HepG2 (cell line): ENCODE measurements around the gene SLC22A15. TPM values are rescaled to one million over a fixed set of nuclear protein-coding genes. Genes with fewer than 3 reads are reported as not detected.

ENCODE experiments used
- ATAC-seq: fragments of 200-7000 bp; cut with Tn5 transposase; 3 replicates; pipeline ENCODE4 v1.9.1; 2020; ENCODE audit warnings: mild to moderate bottlenecking, moderate library complexity
- BruUV-seq: library from RNA; stranded (reverse); fragments of 400-500 nt; replicated peaks from 2 replicates; lab custom pipeline; 2021; lab: Mats Ljungman, UMichigan
- CTCF ChIA-PET: fragments of 300-600 bp; formaldehyde crosslinking; extraction: SDS; loops from one replicate; lab custom pipeline; 2021; ENCODE audit warnings: low total read pairs, inconsistent platforms, low intra/inter-chr PET ratio; lab: Yijun Ruan, JAX
- POLR2A ChIA-PET: fragments of 350-600 bp; sonication (Branson Sonifier 250); formaldehyde crosslinking; loops from one replicate; lab custom pipeline; 2020; ENCODE audit warnings: antibody characterized with exemption, inconsistent platforms; lab: Yijun Ruan, JAX
- DNase-seq: peaks from one replicate; pipeline ENCODE4 v3.0.0-alpha.2; 2015; ENCODE audit warnings: low spot score
- FAIRE-seq: peaks from 3 replicates; lab custom pipeline; 2011; peaks lifted over from hg19 to GRCh38; lab: Jason Lieb, UNC
- H2AFZ ChIP-seq: one replicate; pipeline ENCODE4 v1.6.1; 2011; ENCODE audit warnings: low read length, inconsistent platforms
- H3K27ac ChIP-seq: fragments of 300-600 bp; 3 replicates; pipeline ENCODE4 v1.8.0; 2011; ENCODE audit warnings: mixed run types, mild to moderate bottlenecking, mixed read lengths, low read length, inconsistent platforms; ENCODE audit not compliant: insufficient read depth; ENCODE audit errors: extremely low read length
- H3K27me3 ChIP-seq, 2 experiments: fragments of 200-600 bp in 1 of 2; 2 replicates in 1 of 2; 3 replicates in 1 of 2; pipeline versions ENCODE4 v1.6.0 to v1.8.0; 2011; ENCODE audit warnings: low read length in 2 of 2, mild to moderate bottlenecking in 2 of 2, moderate library complexity in 2 of 2, inconsistent platforms in 1 of 2; ENCODE audit not compliant: insufficient read depth in 2 of 2, control insufficient read depth in 1 of 2
- H3K36me3 ChIP-seq, 2 experiments: fragments of 200-600 bp in 1 of 2; replicated peaks in 1 of 2; 2 replicates in 1 of 2; 3 replicates in 1 of 2; pipeline versions ENCODE4 v1.5.1 to v1.8.0; 2011; ENCODE audit warnings: low read length in 2 of 2, inconsistent platforms in 1 of 2; ENCODE audit not compliant: insufficient read depth in 2 of 2, control insufficient read depth in 1 of 2
- H3K4me1 ChIP-seq: 2 replicates; pipeline ENCODE4 v1.5.1; 2012; ENCODE audit warnings: low read length, inconsistent platforms; ENCODE audit not compliant: insufficient read depth
- H3K4me2 ChIP-seq: 2 replicates; pipeline ENCODE4 v1.6.0; 2011; ENCODE audit warnings: low read depth, low read length, inconsistent platforms
- H3K4me3 ChIP-seq, 3 experiments: fragments of 200-600 bp in 1 of 3; sonication (generic), shearing (Covaris generic) in 1 of 3; replicated peaks in 1 of 3; 2 replicates each; pipeline ENCODE4 v1.5.1; 2011 to 2016; ENCODE audit warnings: low read length in 3 of 3, inconsistent platforms in 2 of 3, low read depth in 2 of 3, mild to moderate bottlenecking in 2 of 3, control low read depth in 1 of 3, mixed read lengths in 1 of 3; ENCODE audit not compliant: insufficient read depth in 1 of 3
- H3K79me2 ChIP-seq: one replicate; pipeline ENCODE4 v1.6.1; 2011; ENCODE audit warnings: low read length, inconsistent platforms; ENCODE audit not compliant: insufficient read depth
- H3K9ac ChIP-seq: 2 replicates; pipeline ENCODE4 v1.6.0; 2011; ENCODE audit warnings: mild to moderate bottlenecking, low read depth, low read length, inconsistent platforms; ENCODE audit not compliant: insufficient read depth
- H3K9me3 ChIP-seq: 2 replicates; pipeline ENCODE4 v1.5.1; 2012; ENCODE audit warnings: mild to moderate bottlenecking, low read length
- H4K20me1 ChIP-seq: 2 replicates; pipeline ENCODE4 v1.6.0; 2011; ENCODE audit warnings: inconsistent platforms, mild to moderate bottlenecking, low read length, moderate library complexity; ENCODE audit not compliant: insufficient read depth
- CEBPZ ChIP-seq: IDR thresholded peaks from 2 replicates; pipeline ENCODE4 v1.6.1; 2012; ENCODE audit warnings: low read length, improper control_type of control experiment
- NR3C1 ChIP-seq: sonication (generic); formaldehyde crosslinking; IDR thresholded peaks from 2 replicates; pipeline ENCODE4 v1.4.0; 2020; ENCODE audit warnings: missing genetic modification reagents
- ONECUT2 ChIP-seq: sonication (generic); formaldehyde crosslinking; IDR thresholded peaks from 2 replicates; pipeline ENCODE4 v1.4.0; 2020; ENCODE audit warnings: missing genetic modification reagents
- TCF7L2 ChIP-seq: IDR thresholded peaks from 2 replicates; pipeline ENCODE4 v1.6.1; 2011; ENCODE audit warnings: mild to moderate bottlenecking, low read depth, low read length, moderate library complexity
- TEAD3 ChIP-seq: optimal IDR thresholded peaks from 2 replicates; pipeline ENCODE3; 2016; ENCODE audit warnings: borderline replicate concordance
- ZBTB42 ChIP-seq: sonication (generic); formaldehyde crosslinking; IDR thresholded peaks from 2 replicates; pipeline ENCODE4 v1.5.0; 2020; ENCODE audit warnings: mild to moderate bottlenecking, missing genetic modification reagents
- ZFP36 ChIP-seq: fragments of 150-350 bp; IDR thresholded peaks from 2 replicates; pipeline ENCODE4 v1.6.1; 2018; ENCODE audit warnings: borderline replicate concordance, low read length, low read depth; ENCODE audit not compliant: partially characterized antibody
- ZNF17 ChIP-seq: sonication (generic); formaldehyde crosslinking; IDR thresholded peaks from 2 replicates; pipeline ENCODE4 v1.5.0; 2020; ENCODE audit warnings: mild to moderate bottlenecking, missing genetic modification reagents
- ZNF225 ChIP-seq: sonication (generic); formaldehyde crosslinking; IDR thresholded peaks from 2 replicates; pipeline ENCODE4 v1.4.0; 2020; ENCODE audit warnings: mild to moderate bottlenecking, missing genetic modification reagents
- ZNF260 ChIP-seq: sonication (generic); formaldehyde crosslinking; IDR thresholded peaks from 2 replicates; pipeline ENCODE4 v1.4.0; 2020; ENCODE audit warnings: missing genetic modification reagents, low read depth, mild to moderate bottlenecking, borderline replicate concordance
- ZNF720 ChIP-seq: sonication (generic); formaldehyde crosslinking; IDR thresholded peaks from 2 replicates; pipeline ENCODE4 v1.4.0; 2020; ENCODE audit warnings: missing genetic modification reagents
- WGBS: methylation state at CpG from one replicate; pipeline ENCODE4 v1.1.6; 2017; ENCODE audit warnings: low lambda C conversion rate; 5-methylcytosine and 5-hydroxymethylcytosine counted together
- in situ Hi-C: cut with HindIII; loops from 2 replicates; pipeline ENCODE4 v1.10.0; 2017; ENCODE audit warnings: low pct_unique_long_range_greater_than_20kb; ENCODE audit not compliant: extremely low pct_ligation_motif_present
- intact Hi-C: fragments of 100-400 bp; cut with micrococcal nuclease; formaldehyde crosslinking; loops from one replicate; pipeline ENCODE4 v1.10.0; 2022; ENCODE audit not compliant: unreplicated experiment
- polyA plus RNA-seq, 8 experiments: library from polyadenylated mRNA; depleted of rRNA in 3 of 8; stranded (reverse) in 7 of 8; unstranded in 1 of 8; fragments of >200 nt; fragmentation: Illumina TruSeq in 4 of 8; extraction: Trizol in 4 of 8; gene quantifications; 2 replicates each; pipeline versions ENCODE4 v1.2.1 to v1.2.3, GENCODE V29; 2011 to 2016; ENCODE audit warnings: low read depth in 4 of 8, missing spikeins in 1 of 8, mixed read lengths in 1 of 8; ENCODE audit not compliant: insufficient read depth in 1 of 8
- total RNA-seq, 5 experiments: library from RNA; depleted of rRNA; stranded (reverse); fragments of >200 nt; fragmentation: Illumina TruSeq; extraction: Trizol; gene quantifications; 2 replicates each; pipeline ENCODE4 v1.2.3, GENCODE V29; 2016; ENCODE audit warnings: low read depth in 1 of 5
- TF ChIP-seq, protein P1 (sequence below): sonication (generic); formaldehyde crosslinking; IDR thresholded peaks from 2 replicates; pipeline ENCODE4 v1.4.0; 2020; ENCODE audit warnings: missing genetic modification reagents

Gene SLC22A15
- total and polyA plus RNA-seq, 2 of the 13 experiments (the other 11 are each of a cell fraction or from before 2014, with no cell fraction given), result 0.24 to 1.7 TPM

DNA sequence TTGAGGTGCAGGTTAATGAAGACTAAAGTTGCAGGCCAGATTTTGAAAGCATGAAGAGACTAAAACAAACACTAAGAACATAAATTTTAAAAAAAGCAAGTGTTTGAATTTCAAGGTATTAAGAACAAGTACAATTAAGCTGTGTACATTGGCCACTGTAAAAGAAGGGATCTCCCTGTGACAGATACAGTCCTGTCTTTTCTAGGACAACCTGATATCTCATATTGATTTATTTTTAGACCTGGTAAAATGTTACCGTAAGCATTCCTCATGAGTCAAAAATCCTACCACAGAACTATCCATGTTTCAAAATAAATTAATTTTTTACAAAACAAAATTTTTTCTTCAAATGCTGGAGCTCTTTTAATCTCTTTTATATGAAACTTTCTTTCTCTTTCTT, 39.4 kb downstream of the SLC22A15 start:
- in situ Hi-C loops, result no loop called here
- no peaks in the 10 kb centered on the region for H4K20me1 ChIP-seq
- WGBS, result 96% methylated on average over 1 of the region's 1 CpG
- no peak for ATAC-seq
- TF ChIP-seq ONECUT2, result no peak
- no peak for TF ChIP-seq ZNF17 (CRISPR knock-in tag)
- TF ChIP-seq CEBPZ, result no peak
- no peak for TF ChIP-seq ZBTB42 (CRISPR knock-in tag)
- TF ChIP-seq TEAD3 (CRISPR knock-in tag), result no peak
- TF ChIP-seq, protein P1, sequence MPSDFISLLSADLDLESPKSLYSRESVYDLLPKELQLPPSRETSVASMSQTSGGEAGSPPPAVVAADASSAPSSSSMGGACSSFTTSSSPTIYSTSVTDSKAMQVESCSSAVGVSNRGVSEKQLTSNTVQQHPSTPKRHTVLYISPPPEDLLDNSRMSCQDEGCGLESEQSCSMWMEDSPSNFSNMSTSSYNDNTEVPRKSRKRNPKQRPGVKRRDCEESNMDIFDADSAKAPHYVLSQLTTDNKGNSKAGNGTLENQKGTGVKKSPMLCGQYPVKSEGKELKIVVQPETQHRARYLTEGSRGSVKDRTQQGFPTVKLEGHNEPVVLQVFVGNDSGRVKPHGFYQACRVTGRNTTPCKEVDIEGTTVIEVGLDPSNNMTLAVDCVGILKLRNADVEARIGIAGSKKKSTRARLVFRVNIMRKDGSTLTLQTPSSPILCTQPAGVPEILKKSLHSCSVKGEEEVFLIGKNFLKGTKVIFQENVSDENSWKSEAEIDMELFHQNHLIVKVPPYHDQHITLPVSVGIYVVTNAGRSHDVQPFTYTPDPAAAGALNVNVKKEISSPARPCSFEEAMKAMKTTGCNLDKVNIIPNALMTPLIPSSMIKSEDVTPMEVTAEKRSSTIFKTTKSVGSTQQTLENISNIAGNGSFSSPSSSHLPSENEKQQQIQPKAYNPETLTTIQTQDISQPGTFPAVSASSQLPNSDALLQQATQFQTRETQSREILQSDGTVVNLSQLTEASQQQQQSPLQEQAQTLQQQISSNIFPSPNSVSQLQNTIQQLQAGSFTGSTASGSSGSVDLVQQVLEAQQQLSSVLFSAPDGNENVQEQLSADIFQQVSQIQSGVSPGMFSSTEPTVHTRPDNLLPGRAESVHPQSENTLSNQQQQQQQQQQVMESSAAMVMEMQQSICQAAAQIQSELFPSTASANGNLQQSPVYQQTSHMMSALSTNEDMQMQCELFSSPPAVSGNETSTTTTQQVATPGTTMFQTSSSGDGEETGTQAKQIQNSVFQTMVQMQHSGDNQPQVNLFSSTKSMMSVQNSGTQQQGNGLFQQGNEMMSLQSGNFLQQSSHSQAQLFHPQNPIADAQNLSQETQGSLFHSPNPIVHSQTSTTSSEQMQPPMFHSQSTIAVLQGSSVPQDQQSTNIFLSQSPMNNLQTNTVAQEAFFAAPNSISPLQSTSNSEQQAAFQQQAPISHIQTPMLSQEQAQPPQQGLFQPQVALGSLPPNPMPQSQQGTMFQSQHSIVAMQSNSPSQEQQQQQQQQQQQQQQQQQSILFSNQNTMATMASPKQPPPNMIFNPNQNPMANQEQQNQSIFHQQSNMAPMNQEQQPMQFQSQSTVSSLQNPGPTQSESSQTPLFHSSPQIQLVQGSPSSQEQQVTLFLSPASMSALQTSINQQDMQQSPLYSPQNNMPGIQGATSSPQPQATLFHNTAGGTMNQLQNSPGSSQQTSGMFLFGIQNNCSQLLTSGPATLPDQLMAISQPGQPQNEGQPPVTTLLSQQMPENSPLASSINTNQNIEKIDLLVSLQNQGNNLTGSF (CRISPR knock-in tag), result no peak
- no peak for TF ChIP-seq ZNF260 (CRISPR knock-in tag)
- no peak for TF ChIP-seq NR3C1 (CRISPR knock-in tag)
- TF ChIP-seq ZNF225 (CRISPR knock-in tag), result no peak
- no peak for TF ChIP-seq TCF7L2
- no peak for TF ChIP-seq ZNF720 (CRISPR knock-in tag)
- TF ChIP-seq ZFP36, result no peak
- no TSS peak for BruUV-seq
- H3K9me3 ChIP-seq, result no peaks in the 10 kb centered on the region
- H3K4me1 ChIP-seq, result no peaks in the 10 kb centered on the region
- intact Hi-C loops, result no loop called here
- DNase-seq, result no peak
- FAIRE-seq, result no peak
- H3K4me2 ChIP-seq, result no peak overlapping the region
- ChIA-PET CTCF (no interaction called here), POLR2A (no interaction called here)
- H3K9ac ChIP-seq, result no peak overlapping the region
- H3K4me3 ChIP-seq, result no peak overlapping the region
- H3K27me3 ChIP-seq, result no peaks in the 10 kb centered on the region
- H3K79me2 ChIP-seq, result no peaks in the 10 kb centered on the region
- no peaks in the 10 kb centered on the region for H3K36me3 ChIP-seq
- H3K27ac ChIP-seq, result no peak overlapping the region
- H2AFZ ChIP-seq, result no peak overlapping the region
